Body of pancreas (tissue), 4 donors: ENCODE measurements around the gene CENATAC. TPM values are rescaled to one million over a fixed set of nuclear protein-coding genes. Genes with fewer than 3 reads are reported as not detected.
A peak's percentile ranks its signal among the peaks of the same experiment; 100 is the strongest.

ENCODE experiments used
- ATAC-seq: fragments of 150-250 bp; one replicate; pipeline ENCODE4 v1.9.1; 2016
- DNase-seq, 4 donors: peaks; one replicate each; pipeline ENCODE4 v3.0.0-alpha.2; 2019
- H3K27ac ChIP-seq, 4 donors: fragments of 200-600 bp; sonication (generic); 1 replicate in 3 of 4; 2 replicates in 1 of 4; pipeline versions ENCODE4 v1.5.1 to v1.6.1; 2016 to 2019; ENCODE audit warnings: mild to moderate bottlenecking in 1 of 4, mixed read lengths in 1 of 4, moderate library complexity in 1 of 4
- H3K27me3 ChIP-seq, 2 donors: fragments of 200-600 bp; sonication (generic); one replicate each; pipeline ENCODE4 v1.6.0; 2016; ENCODE audit warnings: mild to moderate bottlenecking in 1 of 2
- H3K36me3 ChIP-seq, 2 donors: fragments of 200-600 bp; sonication (generic); replicated peaks in 1 of 2; 2 replicates each; pipeline ENCODE4 v1.5.1; 2016; ENCODE audit warnings: low read depth in 2 of 2; ENCODE audit not compliant: insufficient read depth in 1 of 2
- H3K4me1 ChIP-seq: fragments of 200-600 bp; sonication (generic); one replicate; pipeline ENCODE4 v1.6.0; 2016
- H3K4me3 ChIP-seq, 2 donors: fragments of 200-600 bp; sonication (generic); 1 replicate in 1 of 2; 2 replicates in 1 of 2; pipeline ENCODE4 v1.5.1; 2016 to 2019
- H3K9me3 ChIP-seq, 3 donors: fragments of 200-600 bp; sonication (generic); 1 replicate in 2 of 3; 2 replicates in 1 of 3; pipeline ENCODE4 v1.5.1; 2016
- POLR2A ChIP-seq, 3 donors: fragments of 450-650 bp; IDR thresholded peaks; one replicate each; pipeline ENCODE4 v1.6.1; 2016; ENCODE audit warnings: antibody characterized with exemption in 3 of 3, mild to moderate bottlenecking in 2 of 3
- WGBS, 2 donors: methylation state at CpG; one replicate each; pipeline ENCODE4 v1.1.5; 2017; 5-methylcytosine and 5-hydroxymethylcytosine counted together
- intact Hi-C: fragments of 100-400 bp; cut with DNase I; formaldehyde crosslinking; loops from one replicate; pipeline ENCODE4 v1.15.1; 2023
- total RNA-seq, 2 donors: library from RNA; depleted of rRNA; stranded (reverse); fragments of >200 nt; gene quantifications; one replicate each; pipeline ENCODE4 v1.1.0, GENCODE V29; 2016
- TF ChIP-seq, protein P1 (sequence below), 7 experiments: fragments of 450-650 bp in 4 of 7; fragments of 200-600 bp in 3 of 7; sonication (generic) in 3 of 7; IDR thresholded peaks; one replicate each; pipeline ENCODE4 v1.5.1; 2016 to 2019; ENCODE audit warnings: antibody characterized with exemption in 7 of 7

The CENATAC gene
- total RNA-seq, 2 donors from 2014 or later = 68.7 to 95.9 TPM

DNA sequence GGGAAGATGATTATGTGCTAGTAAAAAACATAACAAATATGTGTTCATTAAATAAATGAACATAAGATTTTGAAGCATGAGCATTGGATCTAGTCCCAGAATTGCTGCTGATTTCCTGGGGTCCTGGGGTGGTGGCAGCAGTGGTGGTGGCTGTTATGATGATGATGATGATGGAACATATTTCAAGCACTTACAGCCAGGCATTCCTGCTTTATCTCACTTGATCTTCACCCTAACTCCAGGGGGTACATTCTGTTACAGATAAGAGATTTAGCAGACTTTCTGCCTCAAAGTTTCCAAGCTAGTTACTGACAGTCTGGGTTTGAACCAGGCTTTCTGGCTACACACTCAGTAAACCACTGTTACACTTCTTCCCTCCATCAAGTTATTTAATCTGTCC is 25.8 kb downstream of the CENATAC start:
- no peaks in the 10 kb centered on the region for H3K9me3 ChIP-seq
- H3K27ac ChIP-seq = peak overlapping the region in 3 of 4 donors; percentile 52 to 95 (median 88)
- intact Hi-C loops = no loop called here
- no peaks in the 10 kb centered on the region for H3K27me3 ChIP-seq
- H3K4me1 ChIP-seq = peaks cover 90% of the 10 kb centered on the region
- H3K36me3 ChIP-seq = peaks cover 0 to 2% of the 10 kb centered on the region in 2 donors
- peak; percentile 25 for ATAC-seq
- TF ChIP-seq, protein P1, sequence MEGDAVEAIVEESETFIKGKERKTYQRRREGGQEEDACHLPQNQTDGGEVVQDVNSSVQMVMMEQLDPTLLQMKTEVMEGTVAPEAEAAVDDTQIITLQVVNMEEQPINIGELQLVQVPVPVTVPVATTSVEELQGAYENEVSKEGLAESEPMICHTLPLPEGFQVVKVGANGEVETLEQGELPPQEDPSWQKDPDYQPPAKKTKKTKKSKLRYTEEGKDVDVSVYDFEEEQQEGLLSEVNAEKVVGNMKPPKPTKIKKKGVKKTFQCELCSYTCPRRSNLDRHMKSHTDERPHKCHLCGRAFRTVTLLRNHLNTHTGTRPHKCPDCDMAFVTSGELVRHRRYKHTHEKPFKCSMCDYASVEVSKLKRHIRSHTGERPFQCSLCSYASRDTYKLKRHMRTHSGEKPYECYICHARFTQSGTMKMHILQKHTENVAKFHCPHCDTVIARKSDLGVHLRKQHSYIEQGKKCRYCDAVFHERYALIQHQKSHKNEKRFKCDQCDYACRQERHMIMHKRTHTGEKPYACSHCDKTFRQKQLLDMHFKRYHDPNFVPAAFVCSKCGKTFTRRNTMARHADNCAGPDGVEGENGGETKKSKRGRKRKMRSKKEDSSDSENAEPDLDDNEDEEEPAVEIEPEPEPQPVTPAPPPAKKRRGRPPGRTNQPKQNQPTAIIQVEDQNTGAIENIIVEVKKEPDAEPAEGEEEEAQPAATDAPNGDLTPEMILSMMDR (IDR thresholded peaks at IDR 0.05) = no peak
- peak in 1 of 3 donors; percentile 31 for TF ChIP-seq POLR2A (IDR thresholded peaks at IDR 0.05)
- no peak overlapping the region for H3K4me3 ChIP-seq
- no peak for DNase-seq

GRCh38 chr11:119024430-119025098 is 26.6 kb downstream of the CENATAC start:
- intact Hi-C loops = no loop called here
- no peak for DNase-seq
- peaks cover 0 to 2% of the 10 kb centered on the region in 2 donors for H3K36me3 ChIP-seq
- peak overlapping the region; percentile 25 to 95 (median 70) for H3K27ac ChIP-seq
- peaks cover 97% of the 10 kb centered on the region for H3K4me1 ChIP-seq
- peak in 1 of 3 donors; percentile 5 for TF ChIP-seq POLR2A (IDR thresholded peaks at IDR 0.05)
- TF ChIP-seq, protein P1 (IDR thresholded peaks at IDR 0.05) = no peak
- H3K9me3 ChIP-seq = no peaks in the 10 kb centered on the region
- no peak for ATAC-seq
- no peak overlapping the region for H3K4me3 ChIP-seq
- 73 to 82% methylated on average over 8 to 15 of the region's 15 CpGs for WGBS, 2 donors
- H3K27me3 ChIP-seq = no peaks in the 10 kb centered on the region

DNA sequence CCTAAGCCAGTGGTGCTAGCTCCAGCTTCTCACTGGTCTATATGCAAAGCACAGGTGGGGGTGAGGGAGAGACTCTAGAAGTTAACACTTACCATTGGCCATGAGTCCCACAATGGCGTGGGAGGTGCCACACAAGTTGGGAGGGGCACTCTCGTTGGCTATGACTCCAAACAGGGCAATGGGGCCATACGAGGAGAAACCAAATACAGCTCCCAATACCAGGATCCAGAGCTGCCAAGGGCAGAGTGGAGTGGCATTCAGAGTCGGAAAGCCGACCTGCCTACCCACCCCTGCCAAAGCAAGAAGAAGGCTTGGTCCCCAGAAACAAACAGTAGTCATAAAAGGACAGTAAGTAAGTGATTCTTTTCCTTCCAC is 27.1 kb downstream of the CENATAC start:
- Histone ChIP-seq H3K4me3 (no peak overlapping the region), H3K27ac (peak overlapping the region in 3 of 4 donors; percentile 52 to 95 (median 88))
- 64 to 67% methylated on average over 5 of the region's 5 CpGs for WGBS, 2 donors

GRCh38 chr11:119025541-119025940 is 27.6 kb downstream of the CENATAC start:
- no peak for ATAC-seq
- WGBS, 2 donors = 87 to 88% methylated on average over 5 of the region's 5 CpGs
- no peaks in the 10 kb centered on the region for H3K9me3 ChIP-seq
- H3K4me3 ChIP-seq = no peak overlapping the region
- peak overlapping the region in 3 of 4 donors; percentile 52 to 95 (median 88) for H3K27ac ChIP-seq
- peaks cover 89% of the 10 kb centered on the region for H3K4me1 ChIP-seq
- H3K27me3 ChIP-seq = no peaks in the 10 kb centered on the region
- H3K36me3 ChIP-seq = peaks cover 0 to 2% of the 10 kb centered on the region in 2 donors
- no peak for DNase-seq
- intact Hi-C loops = no loop called here
- TF ChIP-seq POLR2A (IDR thresholded peaks at IDR 0.05) = no peak
- TF ChIP-seq, protein P1 (IDR thresholded peaks at IDR 0.05) = no peak

More for the DNA sequence above, 27.1 kb downstream of the CENATAC start:
- intact Hi-C loops = no loop called here
- Histone ChIP-seq H3K27me3 (no peaks in the 10 kb centered on the region), H3K9me3 (no peaks in the 10 kb centered on the region), H3K4me1 (peaks cover 93% of the 10 kb centered on the region), H3K36me3 (peaks cover 0 to 2% of the 10 kb centered on the region in 2 donors)
- TF ChIP-seq, protein P1 (IDR thresholded peaks at IDR 0.05) = no peak
- TF ChIP-seq POLR2A (IDR thresholded peaks at IDR 0.05) = peak in 1 of 3 donors; percentile 2
- DNase-seq = no peak
- ATAC-seq = no peak
